GM12865 (cell line): ENCODE results near the gene BCAS1.

ENCODE experiments used
- DNase-seq: peaks from one replicate; pipeline ENCODE4 v3.0.0; 2010; ENCODE audit warnings: low read depth
- H3K4me3 ChIP-seq: 2 replicates; pipeline ENCODE4 v1.5.1; 2011; ENCODE audit warnings: mild to moderate bottlenecking, low read depth, low read length, control low read depth
- CTCF ChIP-seq: IDR thresholded peaks from 2 replicates; pipeline ENCODE4 v1.5.1; 2011; ENCODE audit warnings: low read length, control low read depth, low read depth, inconsistent platforms; ENCODE audit not compliant: insufficient read depth; ENCODE audit errors: missing control alignments

Gene BCAS1

GRCh38 chr20:53972179-53972578, 98.2 kb downstream of the BCAS1 start:
- DNase-seq, result no peak
- no peak for TF ChIP-seq CTCF
- H3K4me3 ChIP-seq, result no peak overlapping the region

GRCh38 chr20:53971096-53971683, 99.2 kb downstream of the BCAS1 start:
- no peak for TF ChIP-seq CTCF
- DNase-seq, result no peak
- H3K4me3 ChIP-seq, result no peak overlapping the region

GRCh38 chr20:53970232-53970631, 100.2 kb downstream of the BCAS1 start:
- H3K4me3 ChIP-seq, result no peak overlapping the region
- TF ChIP-seq CTCF, result no peak
- no peak for DNase-seq

- H3K4me3 ChIP-seq, result no peak overlapping the region
- DNase-seq, result no peak
- no peak for TF ChIP-seq CTCF
Measured at GRCh38 chr20:53967527-53967926, 102.9 kb downstream of the BCAS1 start.

- no peak overlapping the region for H3K4me3 ChIP-seq
- DNase-seq, result no peak
- no peak for TF ChIP-seq CTCF
Measured at GRCh38 chr20:53966774-53967398, 103.5 kb downstream of the BCAS1 start.

- DNase-seq, result no peak
- H3K4me3 ChIP-seq, result no peak overlapping the region
- TF ChIP-seq CTCF, result no peak
Measured at GRCh38 chr20:53964501-53965253, 105.7 kb downstream of the BCAS1 start.
